K562 (cell line): ENCODE measurements around the gene HUS1. TPM values are rescaled to one million over a fixed set of nuclear protein-coding genes. Genes with fewer than 3 reads are reported as not detected.
A peak's percentile ranks its signal among the peaks of the same experiment; 100 is the strongest.

ENCODE experiments used
- ATAC-seq: fragments of 200-7000 bp; cut with Tn5 transposase; 3 replicates; pipeline ENCODE4 v1.9.1; 2020; ENCODE audit warnings: moderate library complexity
- BruUV-seq: library from RNA; stranded (reverse); fragments of 400-500 nt; replicated peaks from 2 replicates; lab custom pipeline; 2021; lab: Mats Ljungman, UMichigan
- CTCF ChIA-PET: fragments of 300-600 bp; formaldehyde crosslinking; extraction: SDS; loops from one replicate; lab custom pipeline; 2021; ENCODE audit warnings: low intra/inter-chr PET ratio; lab: Yijun Ruan, JAX
- POLR2A ChIA-PET: fragments of 300-600, 350-650 bp; sonication (Branson Sonifier 250); formaldehyde crosslinking; extraction: SDS; loops from one replicate; lab custom pipeline; 2021; ENCODE audit warnings: antibody characterized with exemption, inconsistent platforms; lab: Yijun Ruan, JAX
- DNase-seq, 4 experiments: peaks; one replicate each; pipeline versions ENCODE4 v3.0.0 to v3.0.0-alpha.2; 2011 to 2018; ENCODE audit warnings: low spot score in 3 of 4, mixed read lengths in 3 of 4; ENCODE audit errors: extremely low read depth in 1 of 4
- FAIRE-seq: peaks from 2 replicates; lab custom pipeline; 2011; peaks lifted over from hg19 to GRCh38; lab: Jason Lieb, UNC
- H2AFZ ChIP-seq: 2 replicates; pipeline ENCODE4 v1.6.0; 2011; ENCODE audit warnings: low read depth, low read length, control low read depth, inconsistent platforms
- H3K27ac ChIP-seq: fragments of 200-600 bp; 3 replicates; pipeline ENCODE4 v1.8.0; 2011; ENCODE audit warnings: low read depth, mild to moderate bottlenecking, control low read depth, inconsistent platforms, low read length, moderate library complexity, mixed read lengths; ENCODE audit errors: extremely low read depth
- H3K27me3 ChIP-seq, 2 experiments: fragments of 300-600 bp in 1 of 2; 2 replicates in 1 of 2; 3 replicates in 1 of 2; pipeline versions ENCODE4 v1.6.0 to v1.8.0; 2011; ENCODE audit warnings: inconsistent platforms in 2 of 2, low read length in 2 of 2, mild to moderate bottlenecking in 1 of 2, mixed read lengths in 1 of 2, moderate library complexity in 1 of 2; ENCODE audit not compliant: control insufficient read depth in 2 of 2, insufficient read depth in 2 of 2
- H3K36me3 ChIP-seq: fragments of 300-600 bp; 3 replicates; pipeline ENCODE4 v1.8.0; 2011; ENCODE audit warnings: mild to moderate bottlenecking, low read length, inconsistent platforms; ENCODE audit not compliant: control insufficient read depth, insufficient read depth
- H3K4me1 ChIP-seq, 2 experiments: fragments of 200-600 bp in 1 of 2; replicated peaks in 1 of 2; 2 replicates in 1 of 2; 3 replicates in 1 of 2; pipeline versions ENCODE4 v1.5.1 to v1.8.0; 2011; ENCODE audit warnings: inconsistent platforms in 2 of 2, low read length in 2 of 2, mild to moderate bottlenecking in 1 of 2, mixed read lengths in 1 of 2, moderate library complexity in 1 of 2; ENCODE audit not compliant: control insufficient read depth in 2 of 2, insufficient read depth in 2 of 2
- H3K4me2 ChIP-seq: 2 replicates; pipeline ENCODE4 v1.6.1; 2011; ENCODE audit warnings: low read length, control low read depth, inconsistent platforms, mixed read lengths; ENCODE audit not compliant: insufficient read depth
- H3K4me3 ChIP-seq: fragments of 200-600 bp; sonication (generic), shearing (Covaris generic); 2 replicates; pipeline ENCODE4 v1.5.1; 2016; ENCODE audit warnings: control low read depth, inconsistent platforms
- H3K79me2 ChIP-seq: fragments of 200-600 bp; 3 replicates; pipeline ENCODE4 v1.8.0; 2011; ENCODE audit warnings: low read length, inconsistent platforms; ENCODE audit not compliant: control insufficient read depth, insufficient read depth
- H3K9ac ChIP-seq, 2 experiments: 2 replicates each; pipeline versions ENCODE4 v1.6.0 to v1.6.1; 2011; ENCODE audit warnings: low read depth in 2 of 2, low read length in 2 of 2, control low read depth in 1 of 2, inconsistent platforms in 1 of 2, mild to moderate bottlenecking in 1 of 2, mixed read lengths in 1 of 2; ENCODE audit not compliant: insufficient read depth in 1 of 2
- H3K9me1 ChIP-seq: one replicate; pipeline ENCODE4 v1.6.0; 2011; ENCODE audit warnings: inconsistent platforms, mild to moderate bottlenecking, low read length, moderate library complexity; ENCODE audit not compliant: control insufficient read depth, insufficient read depth
- H3K9me3 ChIP-seq: replicated peaks from 2 replicates; pipeline ENCODE4 v1.5.1; 2011; ENCODE audit warnings: low read depth, low read length, inconsistent platforms; ENCODE audit not compliant: control insufficient read depth, insufficient read depth
- H4K20me1 ChIP-seq: replicated peaks from 2 replicates; pipeline ENCODE4 v1.6.1; 2011; ENCODE audit warnings: low read length, inconsistent platforms, mixed read lengths; ENCODE audit not compliant: control insufficient read depth, insufficient read depth
- PKNOX1 ChIP-seq: fragments of 450-650 bp; IDR thresholded peaks from 2 replicates; pipeline ENCODE4 v1.6.1; 2016
- SRSF3 ChIP-seq: fragments of 200-400 bp; formaldehyde crosslinking; IDR thresholded peaks from 2 replicates; pipeline ENCODE4 v1.6.1; 2016; ENCODE audit warnings: mild to moderate bottlenecking, low read length, moderate library complexity; ENCODE audit not compliant: insufficient read depth
- WGBS: fragments of 100-300 bp; shearing (Covaris generic); methylation state at CpG from one replicate; pipeline ENCODE4 v1.1.6; 2016; ENCODE audit warnings: low coverage, mixed read lengths; ENCODE audit not compliant: insufficient coverage; ENCODE audit errors: missing lambda C conversion rate; 5-methylcytosine and 5-hydroxymethylcytosine counted together
- in situ Hi-C: fragments of 300-500 bp; cut with MboI; formaldehyde crosslinking; loops from 4 replicates; pipeline ENCODE4 v1.15.0; 2018; ENCODE audit warnings: inconsistent platforms, mixed read lengths
- intact Hi-C: fragments of 100-400 bp; cut with micrococcal nuclease; formaldehyde crosslinking; loops from 2 replicates; pipeline ENCODE4 v1.14.2; 2022
- polyA plus RNA-seq, 8 experiments: library from polyadenylated mRNA; depleted of rRNA in 4 of 8; stranded (reverse) in 5 of 8; unstranded in 3 of 8; fragments of >200 nt; fragmentation: Nextera tagmentation in 2 of 8; fragmentation: Illumina TruSeq in 1 of 8; extraction: Ambion mirVana in 2 of 8; extraction: Trizol in 1 of 8; gene quantifications; 2 replicates each; pipeline versions ENCODE4 v1.2.1 to v1.2.3, GENCODE V29; 2011 to 2014; ENCODE audit warnings: inconsistent platforms in 1 of 8, missing spikeins in 1 of 8
- total RNA-seq, 7 experiments: library from RNA; depleted of rRNA in 6 of 7; stranded (reverse); fragments of >200 nt in 6 of 7; fragmentation: Illumina TruSeq in 2 of 7; extraction: Trizol in 2 of 7; gene quantifications; 2 replicates each; pipeline versions ENCODE4 v1.2.1 to v1.2.3, GENCODE V29; 2011 to 2021; ENCODE audit warnings: low replicate concordance in 1 of 7
- TF ChIP-seq, protein P1 (sequence below): sonication (generic); IDR thresholded peaks from 2 replicates; pipeline ENCODE4 v1.6.1; 2016
- TF ChIP-seq, protein P2 (sequence below): fragments of 450-650 bp; IDR thresholded peaks from 2 replicates; pipeline ENCODE4 v1.6.1; 2016; ENCODE audit warnings: mild to moderate bottlenecking, moderate library complexity

The HUS1 gene
- total and polyA plus RNA-seq, 9 of the 15 experiments (the other 6 are each of a cell fraction or from before 2014, with no cell fraction given), result 11.5 to 27.0 (median 16.5) TPM

GRCh38 chr7:48009954-48010353 is 30.5 kb upstream of the HUS1 start (continued):
- TF ChIP-seq, protein P1, sequence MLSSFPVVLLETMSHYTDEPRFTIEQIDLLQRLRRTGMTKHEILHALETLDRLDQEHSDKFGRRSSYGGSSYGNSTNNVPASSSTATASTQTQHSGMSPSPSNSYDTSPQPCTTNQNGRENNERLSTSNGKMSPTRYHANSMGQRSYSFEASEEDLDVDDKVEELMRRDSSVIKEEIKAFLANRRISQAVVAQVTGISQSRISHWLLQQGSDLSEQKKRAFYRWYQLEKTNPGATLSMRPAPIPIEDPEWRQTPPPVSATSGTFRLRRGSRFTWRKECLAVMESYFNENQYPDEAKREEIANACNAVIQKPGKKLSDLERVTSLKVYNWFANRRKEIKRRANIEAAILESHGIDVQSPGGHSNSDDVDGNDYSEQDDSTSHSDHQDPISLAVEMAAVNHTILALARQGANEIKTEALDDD, result no peak
- TF ChIP-seq SRSF3, result no peak
- no peak for TF ChIP-seq PKNOX1

DNA sequence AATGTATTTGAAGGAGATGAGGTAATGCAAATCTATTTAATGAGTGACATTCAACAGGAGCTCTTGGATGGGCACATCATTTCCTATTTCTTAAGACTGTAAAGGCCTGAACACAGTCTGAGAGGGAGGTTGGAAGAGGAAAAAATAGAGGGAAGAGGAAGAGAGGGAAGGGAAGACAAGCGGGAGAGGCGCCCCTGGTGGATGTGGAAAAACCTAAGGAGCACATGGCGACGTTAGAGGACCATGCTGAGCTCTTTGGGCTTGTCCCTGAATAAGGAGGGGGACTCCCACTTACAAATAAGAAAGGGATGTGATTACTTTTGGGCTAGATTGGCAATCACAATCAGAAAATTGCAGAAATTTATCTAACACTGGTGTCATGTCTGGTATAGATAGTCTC is 29.8 kb upstream of the HUS1 start:
- ChIA-PET POLR2A (no interaction called here), CTCF (no interaction called here)
- Histone ChIP-seq H3K9ac (no peak overlapping the region), H3K4me1 (no peaks in the 10 kb centered on the region), H3K79me2 (no peaks in the 10 kb centered on the region), H2AFZ (no peak overlapping the region), H3K36me3 (no peaks in the 10 kb centered on the region), H3K4me3 (no peak overlapping the region), H3K4me2 (no peak overlapping the region), H3K9me3 (no peaks in the 10 kb centered on the region), H3K9me1 (no peaks in the 10 kb centered on the region), H3K27ac (no peak overlapping the region), H3K27me3 (peaks cover 6 to 17% of the 10 kb centered on the region in 2 experiments; a peak in 3 of 5 replicates), H4K20me1 (no peaks in the 10 kb centered on the region; the same call in 1 of the 2 replicates)
- in situ Hi-C loops, result no loop called here
- FAIRE-seq (no peak), DNase-seq (no peak), ATAC-seq (no peak; the same call in 2 of the 3 replicates)
- no TSS peak for BruUV-seq
- intact Hi-C loops, result no loop called here
- WGBS, result 6% methylated on average over 4 of the region's 4 CpGs
- TF ChIP-seq, protein P2, sequence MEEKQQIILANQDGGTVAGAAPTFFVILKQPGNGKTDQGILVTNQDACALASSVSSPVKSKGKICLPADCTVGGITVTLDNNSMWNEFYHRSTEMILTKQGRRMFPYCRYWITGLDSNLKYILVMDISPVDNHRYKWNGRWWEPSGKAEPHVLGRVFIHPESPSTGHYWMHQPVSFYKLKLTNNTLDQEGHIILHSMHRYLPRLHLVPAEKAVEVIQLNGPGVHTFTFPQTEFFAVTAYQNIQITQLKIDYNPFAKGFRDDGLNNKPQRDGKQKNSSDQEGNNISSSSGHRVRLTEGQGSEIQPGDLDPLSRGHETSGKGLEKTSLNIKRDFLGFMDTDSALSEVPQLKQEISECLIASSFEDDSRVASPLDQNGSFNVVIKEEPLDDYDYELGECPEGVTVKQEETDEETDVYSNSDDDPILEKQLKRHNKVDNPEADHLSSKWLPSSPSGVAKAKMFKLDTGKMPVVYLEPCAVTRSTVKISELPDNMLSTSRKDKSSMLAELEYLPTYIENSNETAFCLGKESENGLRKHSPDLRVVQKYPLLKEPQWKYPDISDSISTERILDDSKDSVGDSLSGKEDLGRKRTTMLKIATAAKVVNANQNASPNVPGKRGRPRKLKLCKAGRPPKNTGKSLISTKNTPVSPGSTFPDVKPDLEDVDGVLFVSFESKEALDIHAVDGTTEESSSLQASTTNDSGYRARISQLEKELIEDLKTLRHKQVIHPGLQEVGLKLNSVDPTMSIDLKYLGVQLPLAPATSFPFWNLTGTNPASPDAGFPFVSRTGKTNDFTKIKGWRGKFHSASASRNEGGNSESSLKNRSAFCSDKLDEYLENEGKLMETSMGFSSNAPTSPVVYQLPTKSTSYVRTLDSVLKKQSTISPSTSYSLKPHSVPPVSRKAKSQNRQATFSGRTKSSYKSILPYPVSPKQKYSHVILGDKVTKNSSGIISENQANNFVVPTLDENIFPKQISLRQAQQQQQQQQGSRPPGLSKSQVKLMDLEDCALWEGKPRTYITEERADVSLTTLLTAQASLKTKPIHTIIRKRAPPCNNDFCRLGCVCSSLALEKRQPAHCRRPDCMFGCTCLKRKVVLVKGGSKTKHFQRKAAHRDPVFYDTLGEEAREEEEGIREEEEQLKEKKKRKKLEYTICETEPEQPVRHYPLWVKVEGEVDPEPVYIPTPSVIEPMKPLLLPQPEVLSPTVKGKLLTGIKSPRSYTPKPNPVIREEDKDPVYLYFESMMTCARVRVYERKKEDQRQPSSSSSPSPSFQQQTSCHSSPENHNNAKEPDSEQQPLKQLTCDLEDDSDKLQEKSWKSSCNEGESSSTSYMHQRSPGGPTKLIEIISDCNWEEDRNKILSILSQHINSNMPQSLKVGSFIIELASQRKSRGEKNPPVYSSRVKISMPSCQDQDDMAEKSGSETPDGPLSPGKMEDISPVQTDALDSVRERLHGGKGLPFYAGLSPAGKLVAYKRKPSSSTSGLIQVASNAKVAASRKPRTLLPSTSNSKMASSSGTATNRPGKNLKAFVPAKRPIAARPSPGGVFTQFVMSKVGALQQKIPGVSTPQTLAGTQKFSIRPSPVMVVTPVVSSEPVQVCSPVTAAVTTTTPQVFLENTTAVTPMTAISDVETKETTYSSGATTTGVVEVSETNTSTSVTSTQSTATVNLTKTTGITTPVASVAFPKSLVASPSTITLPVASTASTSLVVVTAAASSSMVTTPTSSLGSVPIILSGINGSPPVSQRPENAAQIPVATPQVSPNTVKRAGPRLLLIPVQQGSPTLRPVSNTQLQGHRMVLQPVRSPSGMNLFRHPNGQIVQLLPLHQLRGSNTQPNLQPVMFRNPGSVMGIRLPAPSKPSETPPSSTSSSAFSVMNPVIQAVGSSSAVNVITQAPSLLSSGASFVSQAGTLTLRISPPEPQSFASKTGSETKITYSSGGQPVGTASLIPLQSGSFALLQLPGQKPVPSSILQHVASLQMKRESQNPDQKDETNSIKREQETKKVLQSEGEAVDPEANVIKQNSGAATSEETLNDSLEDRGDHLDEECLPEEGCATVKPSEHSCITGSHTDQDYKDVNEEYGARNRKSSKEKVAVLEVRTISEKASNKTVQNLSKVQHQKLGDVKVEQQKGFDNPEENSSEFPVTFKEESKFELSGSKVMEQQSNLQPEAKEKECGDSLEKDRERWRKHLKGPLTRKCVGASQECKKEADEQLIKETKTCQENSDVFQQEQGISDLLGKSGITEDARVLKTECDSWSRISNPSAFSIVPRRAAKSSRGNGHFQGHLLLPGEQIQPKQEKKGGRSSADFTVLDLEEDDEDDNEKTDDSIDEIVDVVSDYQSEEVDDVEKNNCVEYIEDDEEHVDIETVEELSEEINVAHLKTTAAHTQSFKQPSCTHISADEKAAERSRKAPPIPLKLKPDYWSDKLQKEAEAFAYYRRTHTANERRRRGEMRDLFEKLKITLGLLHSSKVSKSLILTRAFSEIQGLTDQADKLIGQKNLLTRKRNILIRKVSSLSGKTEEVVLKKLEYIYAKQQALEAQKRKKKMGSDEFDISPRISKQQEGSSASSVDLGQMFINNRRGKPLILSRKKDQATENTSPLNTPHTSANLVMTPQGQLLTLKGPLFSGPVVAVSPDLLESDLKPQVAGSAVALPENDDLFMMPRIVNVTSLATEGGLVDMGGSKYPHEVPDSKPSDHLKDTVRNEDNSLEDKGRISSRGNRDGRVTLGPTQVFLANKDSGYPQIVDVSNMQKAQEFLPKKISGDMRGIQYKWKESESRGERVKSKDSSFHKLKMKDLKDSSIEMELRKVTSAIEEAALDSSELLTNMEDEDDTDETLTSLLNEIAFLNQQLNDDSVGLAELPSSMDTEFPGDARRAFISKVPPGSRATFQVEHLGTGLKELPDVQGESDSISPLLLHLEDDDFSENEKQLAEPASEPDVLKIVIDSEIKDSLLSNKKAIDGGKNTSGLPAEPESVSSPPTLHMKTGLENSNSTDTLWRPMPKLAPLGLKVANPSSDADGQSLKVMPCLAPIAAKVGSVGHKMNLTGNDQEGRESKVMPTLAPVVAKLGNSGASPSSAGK, result peak; percentile 41
